ENCODE data around the gene ABCC4.

The ABCC4 gene

GRCh38 chr13:95106562-95106961 lies 194.7 kb downstream of the ABCC4 start:
- no peak for DNase-seq

GRCh38 chr13:95100525-95101433 lies 200.5 kb downstream of the ABCC4 start:
- DNase-seq, result peak in 1 of 5 donors; percentile 23

- DNase-seq, result no peak
These were observed 201.7 kb downstream of the ABCC4 start for GRCh38 chr13:95099541-95099940.

GRCh38 chr13:95098916-95099315 lies 202.3 kb downstream of the ABCC4 start:
- DNase-seq, result no peak

GRCh38 chr13:95091755-95092154 lies 209.5 kb downstream of the ABCC4 start:
- DNase-seq, result no peak

GRCh38 chr13:95087746-95088305 lies 213.4 kb downstream of the ABCC4 start:
- no peak for DNase-seq

- DNase-seq, result no peak
These were observed 214.5 kb downstream of the ABCC4 start for GRCh38 chr13:95086761-95087160.

- no peak for DNase-seq
These were observed 217.5 kb downstream of the ABCC4 start for GRCh38 chr13:95083758-95084157.

- DNase-seq, result no peak
These were observed 218.2 kb downstream of the ABCC4 start for GRCh38 chr13:95083066-95083465.

- no peak for DNase-seq
These were observed 225.7 kb downstream of the ABCC4 start for GRCh38 chr13:95075506-95075905.

- no peak for DNase-seq
These were observed 226.4 kb downstream of the ABCC4 start for GRCh38 chr13:95074820-95075219.

GRCh38 chr13:95073747-95074311 lies 227.4 kb downstream of the ABCC4 start:
- DNase-seq, result no peak

- no peak for DNase-seq
These were observed 233.9 kb downstream of the ABCC4 start for GRCh38 chr13:95067303-95067702.

- no peak for DNase-seq
These were observed 241.2 kb downstream of the ABCC4 start for GRCh38 chr13:95060014-95060519.

GRCh38 chr13:95059306-95059705 lies 241.9 kb downstream of the ABCC4 start:
- no peak for DNase-seq

GRCh38 chr13:95058680-95059079 lies 242.6 kb downstream of the ABCC4 start:
- DNase-seq, result no peak

- DNase-seq, result no peak
These were observed 245.0 kb downstream of the ABCC4 start for GRCh38 chr13:95056266-95056665.

GRCh38 chr13:95050800-95051615 lies 250.2 kb downstream of the ABCC4 start:
- peak in 1 of 5 donors; percentile 41 for DNase-seq

GRCh38 chr13:95049772-95050171 lies 251.5 kb downstream of the ABCC4 start:
- no peak for DNase-seq

- DNase-seq, result no peak
These were observed 256.6 kb downstream of the ABCC4 start for GRCh38 chr13:95044452-95045205.

GRCh38 chr13:95039415-95039814 lies 261.8 kb downstream of the ABCC4 start:
- no peak for DNase-seq

- DNase-seq, result no peak
These were observed 262.3 kb downstream of the ABCC4 start for GRCh38 chr13:95038949-95039348.
